SK-N-SH (cell line): ENCODE measurements around the gene HNRNPM. TPM values are rescaled to one million over a fixed set of nuclear protein-coding genes. Genes with fewer than 3 reads are reported as not detected.

Experiments
- CTCF ChIA-PET: fragments of 300-600, 350-600 bp; formaldehyde crosslinking; extraction: SDS; loops from one replicate; lab custom pipeline; 2021; lab: Yijun Ruan, JAX
- POLR2A ChIA-PET: fragments of 350-600 bp; sonication (Branson Sonifier 250); formaldehyde crosslinking; extraction: SDS; loops from one replicate; lab custom pipeline; 2020; ENCODE audit warnings: antibody characterized with exemption, inconsistent platforms; lab: Yijun Ruan, JAX
- DNase-seq: peaks from one replicate; pipeline ENCODE4 v3.0.0; 2012
- H2AFZ ChIP-seq: fragments of 200-600 bp; sonication (generic); 2 replicates; pipeline ENCODE4 v1.8.1; 2016; ENCODE audit warnings: antibody characterized with exemption, mild to moderate bottlenecking, low read depth
- H3F3A ChIP-seq: fragments of 200-600 bp; sonication (generic); replicated peaks from 2 replicates; pipeline ENCODE3; 2016; ENCODE audit warnings: antibody characterized with exemption, mild to moderate bottlenecking; ENCODE audit not compliant: insufficient read depth
- H3K27ac ChIP-seq, 2 experiments: fragments of 200-500 bp in 1 of 2; fragments of 200-600 bp in 1 of 2; sonication (Bioruptor generic) in 1 of 2; sonication (generic), shearing (Covaris generic) in 1 of 2; 2 replicates each; pipeline versions ENCODE4 v1.5.1 to v1.6.1; 2014 to 2016; ENCODE audit warnings: low read depth in 2 of 2, inconsistent platforms in 1 of 2, low read length in 1 of 2, mild to moderate bottlenecking in 1 of 2, mixed read lengths in 1 of 2
- H3K27me3 ChIP-seq: fragments of 200-600 bp; sonication (generic), shearing (Covaris generic); 2 replicates; pipeline ENCODE4 v1.6.1; 2016; ENCODE audit warnings: mixed run types; ENCODE audit not compliant: insufficient read depth
- H3K36me3 ChIP-seq, 2 experiments: fragments of 200-500 bp in 1 of 2; fragments of 200-600 bp in 1 of 2; sonication (Bioruptor generic) in 1 of 2; sonication (generic) in 1 of 2; replicated peaks in 1 of 2; 2 replicates each; pipeline versions ENCODE3 to v1.5.1; 2014 to 2016; ENCODE audit warnings: low read length in 1 of 2, mild to moderate bottlenecking in 1 of 2; ENCODE audit not compliant: insufficient read depth in 2 of 2, control insufficient read depth in 1 of 2
- H3K4me1 ChIP-seq, 2 experiments: fragments of 200-500 bp in 1 of 2; fragments of 200-600 bp in 1 of 2; sonication (Bioruptor generic) in 1 of 2; sonication (generic), shearing (Covaris generic) in 1 of 2; 2 replicates each; pipeline versions ENCODE4 v1.5.1 to v1.6.1; 2014 to 2016; ENCODE audit warnings: low read depth in 1 of 2, low read length in 1 of 2, mixed run types in 1 of 2; ENCODE audit not compliant: insufficient read depth in 2 of 2, control insufficient read depth in 1 of 2
- H3K4me2 ChIP-seq: fragments of 200-600 bp; sonication (generic), shearing (Covaris generic); 2 replicates; pipeline ENCODE4 v1.6.1; 2017; ENCODE audit warnings: mixed run types
- H3K4me3 ChIP-seq, 2 experiments: fragments of 200-500 bp in 1 of 2; fragments of 200-600 bp in 1 of 2; sonication (Bioruptor generic) in 1 of 2; sonication (generic), shearing (Covaris generic) in 1 of 2; 2 replicates each; pipeline versions ENCODE4 v1.5.1 to v1.8.1; 2014 to 2016; ENCODE audit warnings: low read depth in 2 of 2, inconsistent platforms in 1 of 2, low read length in 1 of 2, mild to moderate bottlenecking in 1 of 2, mixed read lengths in 1 of 2, moderate library complexity in 1 of 2
- H3K79me2 ChIP-seq: fragments of 200-600 bp; sonication (generic); 2 replicates; pipeline ENCODE4 v1.8.1; 2017; ENCODE audit warnings: mild to moderate bottlenecking; ENCODE audit not compliant: insufficient read depth
- H3K9ac ChIP-seq: fragments of 200-600 bp; sonication (generic); 2 replicates; pipeline ENCODE4 v1.6.1; 2017; ENCODE audit warnings: mixed run types
- H3K9me2 ChIP-seq: fragments of 200-600 bp; sonication (generic); 2 replicates; pipeline ENCODE4 v1.6.1; 2017; ENCODE audit warnings: mixed run types
- H3K9me3 ChIP-seq: fragments of 200-600 bp; sonication (generic); 2 replicates; pipeline ENCODE4 v1.6.1; 2017; ENCODE audit warnings: mixed run types, mild to moderate bottlenecking, moderate library complexity
- H4K20me1 ChIP-seq: fragments of 200-600 bp; sonication (generic); 2 replicates; pipeline ENCODE4 v1.6.1; 2017; ENCODE audit warnings: mild to moderate bottlenecking, mixed run types; ENCODE audit not compliant: insufficient read depth
- CHD2 ChIP-seq: fragments of 150-350 bp; IDR thresholded peaks from 2 replicates; pipeline ENCODE4 v1.6.1; 2018; ENCODE audit warnings: low read length; ENCODE audit not compliant: partially characterized antibody
- ELF1 ChIP-seq: IDR thresholded peaks from 2 replicates; pipeline ENCODE4 v1.4.0; 2012
- EZH2phosphoT487 ChIP-seq: fragments of 200-600 bp; sonication (generic); IDR thresholded peaks from 2 replicates; pipeline ENCODE4 v1.6.1; 2017; ENCODE audit warnings: low read depth, mixed run types, mild to moderate bottlenecking, antibody characterized with exemption, moderate library complexity, borderline replicate concordance
- FOXM1 ChIP-seq: IDR thresholded peaks from 2 replicates; pipeline ENCODE4 v1.4.0; 2012; ENCODE audit warnings: low read depth, mild to moderate bottlenecking
- GABPA ChIP-seq: IDR thresholded peaks from 2 replicates; pipeline ENCODE4 v1.4.0; 2012; ENCODE audit warnings: low read depth, mild to moderate bottlenecking
- GATA2 ChIP-seq: sonication (generic); formaldehyde crosslinking; IDR thresholded peaks from 2 replicates; pipeline ENCODE4 v1.5.0; 2020; ENCODE audit warnings: mild to moderate bottlenecking, missing genetic modification reagents
- MEF2A ChIP-seq: IDR thresholded peaks from 2 replicates; pipeline ENCODE4 v1.4.0; 2012; ENCODE audit warnings: low read depth, borderline replicate concordance
- NRF1 ChIP-seq: IDR thresholded peaks from 2 replicates; pipeline ENCODE4 v1.6.1; 2012; ENCODE audit warnings: low read depth, mild to moderate bottlenecking, low read length
- RCOR1 ChIP-seq: fragments of 150-350 bp; IDR thresholded peaks from 2 replicates; pipeline ENCODE4 v1.6.1; 2017; ENCODE audit warnings: antibody characterized with exemption, low read length
- RXRA ChIP-seq: IDR thresholded peaks from 2 replicates; pipeline ENCODE4 v1.4.0; 2012; ENCODE audit warnings: low read depth, mild to moderate bottlenecking, borderline replicate concordance
- WGBS: methylation state at CpG from one replicate; pipeline ENCODE4 v1.1.6; 2017; ENCODE audit warnings: low lambda C conversion rate; 5-methylcytosine and 5-hydroxymethylcytosine counted together
- polyA plus RNA-seq, 3 experiments: library from polyadenylated mRNA; depleted of rRNA; stranded (reverse); fragments of >200 nt; gene quantifications; 2 replicates each; pipeline ENCODE4 v1.2.3, GENCODE V29; 2012
- TF ChIP-seq, protein P1 (sequence below): IDR thresholded peaks from 2 replicates; pipeline ENCODE4 v1.4.0; 2012; ENCODE audit warnings: low read depth
- TF ChIP-seq, protein P2 (sequence below): IDR thresholded peaks from 2 replicates; pipeline ENCODE4 v1.4.0; 2012; ENCODE audit warnings: low read depth, borderline replicate concordance
- TF ChIP-seq, protein P3 (sequence below): fragments of 200-600 bp; sonication (generic); IDR thresholded peaks from 2 replicates; pipeline ENCODE4 v1.6.1; 2017; ENCODE audit warnings: antibody characterized with exemption, mild to moderate bottlenecking, moderate library complexity
- TF ChIP-seq, protein P4 (sequence below): fragments of 150-350 bp; IDR thresholded peaks from 2 replicates; pipeline ENCODE4 v1.6.1; 2016; ENCODE audit warnings: mild to moderate bottlenecking, low read depth, low read length
- TF ChIP-seq, protein P5 (sequence below): IDR thresholded peaks from 2 replicates; pipeline ENCODE4; 2012

HNRNPM gene
- polyA plus RNA-seq, 1 of the 3 experiments (the other 2 are of a cell fraction) = 205 TPM

DNA sequence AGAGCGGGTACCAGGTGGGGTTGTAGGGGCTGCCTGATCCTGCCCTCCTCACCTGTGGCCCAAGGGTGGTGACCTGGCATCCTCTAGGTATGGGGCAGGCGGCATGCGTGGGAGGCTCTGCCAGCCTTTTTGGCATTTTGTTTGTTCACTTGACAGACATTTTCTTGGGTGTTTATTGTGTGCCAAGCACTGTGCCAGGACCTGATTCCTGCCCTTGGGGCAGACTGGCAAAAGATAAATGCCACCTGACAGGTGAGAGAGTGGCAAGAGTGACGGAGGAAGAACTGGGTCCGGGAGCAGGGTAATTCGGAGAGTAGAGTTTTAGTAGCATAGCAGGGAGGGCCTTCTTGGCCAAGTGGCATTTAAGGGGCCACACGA lies 48.6 kb upstream of the HNRNPM start:
- Histone ChIP-seq H3K36me3 (peaks cover 0 to 7% of the 10 kb centered on the region in 2 experiments), H3K4me2 (no peak overlapping the region), H3K4me1 (peaks cover 7 to 31% of the 10 kb centered on the region in 2 experiments; a peak in 2 of 4 replicates), H2AFZ (no peak overlapping the region), H3K4me3 (no peak overlapping the region), H3K9me2 (no peaks in the 10 kb centered on the region), H3K79me2 (peaks cover 85% of the 10 kb centered on the region), H3K27ac (no peak overlapping the region), H3K9me3 (no peaks in the 10 kb centered on the region), H3K9ac (no peak overlapping the region), H3K27me3 (no peaks in the 10 kb centered on the region), H4K20me1 (peaks cover 75% of the 10 kb centered on the region), H3F3A (peaks cover under 1% of the 10 kb centered on the region)
- CTCF ChIA-PET = interaction anchor here (0.9 to 8.0 kb wide), 3 partner anchors 9 to 42 kb away, joined by 3 to 78 read pairs (median 5); no protein-coding TSS in a partner anchor
- POLR2A ChIA-PET = no interaction called here
- DNase-seq = peak; percentile 14
- WGBS = 95% methylated on average over 7 of the region's 7 CpGs
- no peak for TF ChIP-seq MEF2A
- TF ChIP-seq NRF1 = no peak
- TF ChIP-seq, protein P1, sequence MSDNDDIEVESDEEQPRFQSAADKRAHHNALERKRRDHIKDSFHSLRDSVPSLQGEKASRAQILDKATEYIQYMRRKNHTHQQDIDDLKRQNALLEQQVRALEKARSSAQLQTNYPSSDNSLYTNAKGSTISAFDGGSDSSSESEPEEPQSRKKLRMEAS = no peak
- TF ChIP-seq RXRA = no peak
- no peak for TF ChIP-seq RCOR1
- TF ChIP-seq, protein P2, sequence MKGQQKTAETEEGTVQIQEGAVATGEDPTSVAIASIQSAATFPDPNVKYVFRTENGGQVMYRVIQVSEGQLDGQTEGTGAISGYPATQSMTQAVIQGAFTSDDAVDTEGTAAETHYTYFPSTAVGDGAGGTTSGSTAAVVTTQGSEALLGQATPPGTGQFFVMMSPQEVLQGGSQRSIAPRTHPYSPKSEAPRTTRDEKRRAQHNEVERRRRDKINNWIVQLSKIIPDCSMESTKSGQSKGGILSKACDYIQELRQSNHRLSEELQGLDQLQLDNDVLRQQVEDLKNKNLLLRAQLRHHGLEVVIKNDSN = no peak
- TF ChIP-seq, protein P3, sequence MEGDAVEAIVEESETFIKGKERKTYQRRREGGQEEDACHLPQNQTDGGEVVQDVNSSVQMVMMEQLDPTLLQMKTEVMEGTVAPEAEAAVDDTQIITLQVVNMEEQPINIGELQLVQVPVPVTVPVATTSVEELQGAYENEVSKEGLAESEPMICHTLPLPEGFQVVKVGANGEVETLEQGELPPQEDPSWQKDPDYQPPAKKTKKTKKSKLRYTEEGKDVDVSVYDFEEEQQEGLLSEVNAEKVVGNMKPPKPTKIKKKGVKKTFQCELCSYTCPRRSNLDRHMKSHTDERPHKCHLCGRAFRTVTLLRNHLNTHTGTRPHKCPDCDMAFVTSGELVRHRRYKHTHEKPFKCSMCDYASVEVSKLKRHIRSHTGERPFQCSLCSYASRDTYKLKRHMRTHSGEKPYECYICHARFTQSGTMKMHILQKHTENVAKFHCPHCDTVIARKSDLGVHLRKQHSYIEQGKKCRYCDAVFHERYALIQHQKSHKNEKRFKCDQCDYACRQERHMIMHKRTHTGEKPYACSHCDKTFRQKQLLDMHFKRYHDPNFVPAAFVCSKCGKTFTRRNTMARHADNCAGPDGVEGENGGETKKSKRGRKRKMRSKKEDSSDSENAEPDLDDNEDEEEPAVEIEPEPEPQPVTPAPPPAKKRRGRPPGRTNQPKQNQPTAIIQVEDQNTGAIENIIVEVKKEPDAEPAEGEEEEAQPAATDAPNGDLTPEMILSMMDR = no peak
- no peak for TF ChIP-seq CHD2
- TF ChIP-seq FOXM1 = no peak
- TF ChIP-seq GABPA = no peak
- TF ChIP-seq GATA2 (CRISPR knock-in tag) = no peak
- TF ChIP-seq, protein P4, sequence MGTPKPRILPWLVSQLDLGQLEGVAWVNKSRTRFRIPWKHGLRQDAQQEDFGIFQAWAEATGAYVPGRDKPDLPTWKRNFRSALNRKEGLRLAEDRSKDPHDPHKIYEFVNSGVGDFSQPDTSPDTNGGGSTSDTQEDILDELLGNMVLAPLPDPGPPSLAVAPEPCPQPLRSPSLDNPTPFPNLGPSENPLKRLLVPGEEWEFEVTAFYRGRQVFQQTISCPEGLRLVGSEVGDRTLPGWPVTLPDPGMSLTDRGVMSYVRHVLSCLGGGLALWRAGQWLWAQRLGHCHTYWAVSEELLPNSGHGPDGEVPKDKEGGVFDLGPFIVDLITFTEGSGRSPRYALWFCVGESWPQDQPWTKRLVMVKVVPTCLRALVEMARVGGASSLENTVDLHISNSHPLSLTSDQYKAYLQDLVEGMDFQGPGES = no peak
- TF ChIP-seq, protein P5, sequence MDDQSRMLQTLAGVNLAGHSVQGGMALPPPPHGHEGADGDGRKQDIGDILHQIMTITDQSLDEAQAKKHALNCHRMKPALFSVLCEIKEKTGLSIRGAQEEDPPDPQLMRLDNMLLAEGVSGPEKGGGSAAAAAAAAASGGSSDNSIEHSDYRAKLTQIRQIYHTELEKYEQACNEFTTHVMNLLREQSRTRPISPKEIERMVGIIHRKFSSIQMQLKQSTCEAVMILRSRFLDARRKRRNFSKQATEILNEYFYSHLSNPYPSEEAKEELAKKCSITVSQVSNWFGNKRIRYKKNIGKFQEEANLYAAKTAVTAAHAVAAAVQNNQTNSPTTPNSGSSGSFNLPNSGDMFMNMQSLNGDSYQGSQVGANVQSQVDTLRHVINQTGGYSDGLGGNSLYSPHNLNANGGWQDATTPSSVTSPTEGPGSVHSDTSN = no peak
- TF ChIP-seq ELF1 = no peak
- TF ChIP-seq EZH2phosphoT487 = no peak
